Endothelial cell of umbilical vein (primary cell): Measurements from ENCODE around the gene RTN4RL1.

ENCODE experiments used
- CTCF ChIP-seq, 2 donors: IDR thresholded peaks; 1 replicate in 1 of 2; 2 replicates in 1 of 2; pipeline ENCODE4 v1.5.1; 2011; ENCODE audit warnings: low read length in 2 of 2, mild to moderate bottlenecking in 2 of 2, moderate library complexity in 2 of 2, control low read depth in 1 of 2, inconsistent platforms in 1 of 2, low read depth in 1 of 2; ENCODE audit not compliant: insufficient read depth in 1 of 2; ENCODE audit errors: extremely low read depth in 1 of 2
- EZH2 ChIP-seq: IDR thresholded peaks from 2 replicates; pipeline ENCODE4 v1.6.1; 2012; ENCODE audit warnings: borderline replicate concordance, low read depth, mild to moderate bottlenecking, moderate library complexity, low read length, inconsistent platforms; ENCODE audit not compliant: severe bottlenecking
- FOS ChIP-seq: IDR thresholded peaks from 2 replicates; pipeline ENCODE4 v1.6.1; 2011; ENCODE audit warnings: mild to moderate bottlenecking, low read length, moderate library complexity, borderline replicate concordance; ENCODE audit not compliant: insufficient read depth
- GATA2 ChIP-seq: IDR thresholded peaks from 2 replicates; pipeline ENCODE4 v1.7.0; 2011; ENCODE audit warnings: low read depth, mild to moderate bottlenecking, moderate library complexity, mixed read lengths, low read length; ENCODE audit not compliant: insufficient read length, insufficient read depth
- JUN ChIP-seq: IDR thresholded peaks from 2 replicates; pipeline ENCODE4 v1.6.1; 2011; ENCODE audit warnings: borderline replicate concordance, low read depth; ENCODE audit not compliant: insufficient read length, insufficient read depth
- MAX ChIP-seq: IDR thresholded peaks from 2 replicates; pipeline ENCODE4 v1.6.1; 2011; ENCODE audit not compliant: insufficient read depth, insufficient read length
- MYC ChIP-seq: IDR thresholded peaks from one replicate; pipeline ENCODE4 v1.6.1; 2011; ENCODE audit warnings: mild to moderate bottlenecking, low read depth, low read length
- POLR2A ChIP-seq: IDR thresholded peaks from 2 replicates; pipeline ENCODE4 v1.6.1; 2012; ENCODE audit warnings: low read depth, mild to moderate bottlenecking, control low read depth, low read length
- POLR2AphosphoS5 ChIP-seq: IDR thresholded peaks from 2 replicates; pipeline ENCODE4 v1.6.1; 2012; ENCODE audit warnings: low read depth, mild to moderate bottlenecking, control low read depth, low read length, moderate library complexity; ENCODE audit not compliant: insufficient read depth

GRCh38 chr17:1939981-1940809 is 84.9 kb downstream of the RTN4RL1 start:
- TF ChIP-seq CTCF (IDR thresholded peaks at IDR 0.05; ENCODE audit: extremely low read depth in 1 of 2, insufficient read depth in 1 of 2, low read depth in 1 of 2, low read length in 2 of 2) (no peak), POLR2A (no peak), FOS (no peak), EZH2 (no peak), MYC (no peak), MAX (no peak), POLR2AphosphoS5 (no peak), JUN (no peak), GATA2 (no peak)
